Skeletal muscle tissue (tissue), 4 donors: Measurements from ENCODE around the gene MANEAL. TPM values are rescaled to one million over a fixed set of nuclear protein-coding genes. Genes with fewer than 3 reads are reported as not detected.

Experiments
- H3K27ac ChIP-seq: one replicate; pipeline ENCODE4 v1.7.0; 2013; ENCODE audit warnings: mild to moderate bottlenecking, low read depth, low read length, inconsistent platforms
- H3K27me3 ChIP-seq, 3 donors: one replicate each; pipeline ENCODE4 v1.7.0; 2013; ENCODE audit warnings: low read length in 3 of 3; ENCODE audit not compliant: control insufficient read depth in 3 of 3, insufficient read depth in 3 of 3
- H3K36me3 ChIP-seq, 3 donors: one replicate each; pipeline ENCODE4 v1.7.0; 2013; ENCODE audit warnings: low read length in 3 of 3; ENCODE audit not compliant: control insufficient read depth in 3 of 3, insufficient read depth in 3 of 3
- H3K4me1 ChIP-seq, 3 donors: one replicate each; pipeline ENCODE4 v1.7.0; 2013; ENCODE audit warnings: low read length in 3 of 3, mild to moderate bottlenecking in 3 of 3; ENCODE audit not compliant: control insufficient read depth in 3 of 3, insufficient read depth in 3 of 3
- H3K4me3 ChIP-seq, 3 donors: one replicate each; pipeline ENCODE4 v1.7.0; 2013; ENCODE audit warnings: low read length in 3 of 3
- H3K9ac ChIP-seq, 3 donors: one replicate each; pipeline ENCODE4 v1.7.0; 2013; ENCODE audit warnings: low read length in 3 of 3, mild to moderate bottlenecking in 3 of 3, moderate library complexity in 2 of 3, low read depth in 1 of 3
- H3K9me3 ChIP-seq, 3 donors: one replicate each; pipeline ENCODE4 v1.7.0; 2013; ENCODE audit warnings: low read length in 3 of 3; ENCODE audit not compliant: control insufficient read depth in 3 of 3
- total RNA-seq: library from RNA; depleted of rRNA; stranded (reverse); fragments of >200 nt; gene quantifications from one replicate; pipeline ENCODE4 v1.2.3, GENCODE V29; 2014
- donor health status: Osteomylitis.

MANEAL gene
- total RNA-seq, 1 donor from 2014 or later, result 2.1 TPM

GRCh38 chr1:37807555-37808368, 14.1 kb downstream of the MANEAL start, which contains the start of the genes C1orf122 and YRDC:
TSS of gene C1orf122 (plus strand) at chr1:37807790. CDS start at chr1:37808405, 615 bp downstream.
TSS of gene YRDC (minus strand) at chr1:37808208. CDS start at chr1:37808180, 28 bp downstream.
- Histone ChIP-seq H3K27ac (peak within 1 kb of the TSS; percentile 89), H3K9me3 (no peaks in the 10 kb centered on the region), H3K27me3 (no peaks in the 10 kb centered on the region), H3K4me1 (peaks cover 17 to 23% (median 22%) of the 10 kb centered on the region in 3 donors), H3K4me3 (peak within 1 kb of the TSS; percentile 74 to 92 (median 86)), H3K36me3 (peaks cover 35 to 39% (median 39%) of the 10 kb centered on the region in 3 donors), H3K9ac (peak within 1 kb of the TSS; percentile 82 to 94 (median 93))

DNA sequence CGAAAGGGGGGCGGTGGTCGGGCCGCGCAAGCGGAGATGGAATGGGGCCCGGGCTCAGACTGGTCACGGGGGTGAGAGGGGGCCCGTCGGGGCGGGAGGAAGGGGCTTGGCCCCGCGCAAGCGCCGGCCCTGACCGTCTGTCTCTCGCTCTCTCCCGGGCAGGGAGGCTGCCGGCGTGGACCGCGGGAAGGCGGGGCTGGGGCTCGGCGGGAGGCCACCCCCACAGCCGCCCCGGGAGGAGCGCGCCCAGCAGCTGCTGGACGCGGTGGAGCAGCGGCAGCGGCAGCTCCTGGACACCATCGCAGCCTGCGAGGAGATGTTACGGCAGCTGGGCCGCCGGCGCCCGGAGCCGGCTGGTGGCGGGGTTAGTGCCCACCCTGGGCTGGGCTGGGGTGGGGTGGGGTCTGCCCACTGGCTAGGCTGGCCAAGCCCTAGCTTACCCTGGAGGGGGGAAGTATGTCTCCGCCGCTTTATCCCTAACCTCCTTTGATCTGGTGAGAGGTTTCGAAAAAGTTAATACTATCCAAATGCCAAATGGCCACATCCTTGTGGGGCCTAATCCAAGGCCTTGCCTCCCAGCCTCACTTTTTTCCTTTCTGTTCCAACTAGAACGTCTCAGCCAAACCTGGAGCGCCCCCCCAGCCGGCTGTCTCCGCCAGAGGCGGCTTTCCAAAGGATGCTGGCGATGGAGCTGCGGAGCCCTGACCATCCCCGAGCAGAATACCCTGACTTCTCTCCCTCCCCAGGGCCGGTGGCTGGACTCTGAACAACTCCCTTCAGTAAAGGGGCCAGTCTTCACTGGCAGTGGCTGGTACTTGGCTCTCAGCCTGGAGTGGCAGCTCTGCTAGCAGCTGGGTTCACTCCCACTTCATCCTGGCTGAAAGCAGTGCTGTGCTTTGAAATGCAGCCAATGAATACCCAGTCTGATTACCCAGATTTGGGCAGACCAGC, 15.0 kb downstream of the MANEAL start:
- Histone ChIP-seq H3K36me3 (peaks cover 27 to 32% (median 32%) of the 10 kb centered on the region in 3 donors), H3K4me1 (peaks cover 22 to 28% (median 27%) of the 10 kb centered on the region in 3 donors), H3K27me3 (no peaks in the 10 kb centered on the region), H3K9me3 (no peaks in the 10 kb centered on the region), H3K27ac (peak overlapping the region; percentile 89), H3K4me3 (peak overlapping the region; percentile 74 to 92 (median 86)), H3K9ac (peak overlapping the region; percentile 63 to 94 (median 78))

DNA sequence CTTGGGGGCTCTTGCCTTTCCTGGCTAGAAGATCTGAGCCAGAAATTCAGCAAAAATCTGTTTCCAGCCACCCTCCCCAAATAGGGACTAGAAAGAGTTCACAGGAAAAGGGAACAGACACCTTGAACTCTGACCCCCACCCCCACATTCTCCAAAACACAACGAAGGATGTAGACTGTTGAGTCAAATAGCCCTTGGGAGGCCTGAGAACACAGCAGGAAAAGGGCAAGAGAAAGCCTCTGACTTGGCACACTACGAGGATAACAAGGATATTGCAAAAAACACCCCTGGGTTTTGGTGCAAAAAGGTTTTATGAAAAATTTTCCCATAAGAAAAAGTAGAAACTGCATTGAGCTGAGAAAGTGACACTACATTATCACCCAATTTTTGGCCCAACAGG, 16.3 kb downstream of the MANEAL start:
- Histone ChIP-seq H3K9ac (no peak overlapping the region), H3K4me1 (peaks cover 33 to 40% (median 38%) of the 10 kb centered on the region in 3 donors), H3K9me3 (no peaks in the 10 kb centered on the region), H3K4me3 (no peak overlapping the region), H3K27ac (no peak overlapping the region), H3K27me3 (no peaks in the 10 kb centered on the region), H3K36me3 (peaks cover 18 to 24% (median 20%) of the 10 kb centered on the region in 3 donors)

GRCh38 chr1:37811027-37811655, 17.5 kb downstream of the MANEAL start:
- Histone ChIP-seq H3K9me3 (no peaks in the 10 kb centered on the region), H3K36me3 (peaks cover 17 to 25% (median 19%) of the 10 kb centered on the region in 3 donors), H3K4me3 (no peak overlapping the region), H3K27ac (no peak overlapping the region), H3K9ac (no peak overlapping the region), H3K4me1 (peaks cover 34 to 40% (median 39%) of the 10 kb centered on the region in 3 donors), H3K27me3 (no peaks in the 10 kb centered on the region)

DNA sequence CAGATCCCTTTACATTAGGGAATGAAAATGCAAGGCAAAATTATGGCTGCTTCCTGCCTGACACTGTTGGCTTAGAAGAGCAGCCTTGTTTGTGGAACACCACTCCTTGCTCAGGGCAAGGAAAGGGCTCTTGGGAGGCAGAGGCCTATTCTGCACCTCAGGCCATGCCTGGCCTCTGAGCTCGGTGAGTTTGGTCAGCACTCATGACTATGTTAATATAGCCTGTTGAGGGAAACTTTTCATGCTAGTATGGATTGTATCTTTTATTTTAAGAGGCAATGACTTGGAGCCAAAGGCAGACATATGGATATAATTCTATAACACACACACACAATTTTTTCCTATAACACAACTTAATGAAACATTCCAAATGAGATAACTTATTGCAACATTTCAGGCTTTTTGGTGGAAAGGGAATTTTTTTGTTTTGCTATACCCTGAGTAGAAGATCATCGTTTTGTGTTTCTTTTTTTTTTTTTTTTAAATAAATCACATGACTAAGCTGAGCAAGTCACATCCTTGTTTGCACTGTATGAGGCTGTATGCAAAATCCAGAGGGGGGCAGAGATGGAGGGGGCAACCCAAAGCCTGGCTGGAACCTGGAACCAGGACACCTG, 20.0 kb downstream of the MANEAL start:
- Histone ChIP-seq H3K4me3 (no peak overlapping the region), H3K36me3 (peaks cover 12 to 27% (median 23%) of the 10 kb centered on the region in 3 donors), H3K27ac (no peak overlapping the region), H3K9me3 (no peaks in the 10 kb centered on the region), H3K4me1 (peaks cover 27 to 31% (median 30%) of the 10 kb centered on the region in 3 donors), H3K27me3 (no peaks in the 10 kb centered on the region), H3K9ac (peak overlapping the region in 2 of 3 donors; percentile 59 to 78)

- peak overlapping the region; percentile 5 for H3K27ac ChIP-seq
These were observed 20.6 kb downstream of the MANEAL start for GRCh38 chr1:37814252-37814651.

DNA sequence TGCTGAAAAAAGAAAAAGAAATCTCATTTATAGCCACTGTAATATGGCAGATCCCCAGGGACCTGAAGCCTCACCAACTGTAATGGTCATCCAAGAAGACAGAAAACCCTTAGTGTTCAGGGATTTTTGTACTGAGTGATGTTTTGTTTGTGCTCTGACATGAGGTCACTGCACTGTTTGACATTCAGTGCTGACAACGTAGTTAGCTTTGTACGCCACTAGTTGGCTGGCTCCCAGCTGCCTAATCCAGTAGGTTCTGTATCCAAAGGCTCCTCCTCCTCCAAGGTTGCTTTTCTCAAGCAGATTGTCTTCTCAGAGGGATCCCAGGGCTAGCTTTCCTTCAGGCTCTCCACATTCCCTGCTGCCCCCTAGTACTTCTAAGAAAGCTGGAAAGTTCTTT, 23.8 kb downstream of the MANEAL start:
- Histone ChIP-seq H3K4me3 (no peak overlapping the region), H3K9me3 (no peaks in the 10 kb centered on the region), H3K36me3 (peaks cover 32 to 49% (median 45%) of the 10 kb centered on the region in 3 donors), H3K27me3 (no peaks in the 10 kb centered on the region), H3K9ac (no peak overlapping the region), H3K27ac (no peak overlapping the region), H3K4me1 (peaks cover 19 to 23% (median 20%) of the 10 kb centered on the region in 3 donors)

More at GRCh38 chr1:37814252-37814651, 20.6 kb downstream of the MANEAL start:
- peak overlapping the region in 1 of 3 donors; percentile 26 for H3K4me3 ChIP-seq
- peaks cover 21 to 25% (median 24%) of the 10 kb centered on the region in 3 donors for H3K4me1 ChIP-seq
- H3K9me3 ChIP-seq, result no peaks in the 10 kb centered on the region
- peak overlapping the region in 2 of 3 donors; percentile 59 to 78 for H3K9ac ChIP-seq
- H3K27me3 ChIP-seq, result no peaks in the 10 kb centered on the region
- peaks cover 12 to 27% (median 23%) of the 10 kb centered on the region in 3 donors for H3K36me3 ChIP-seq

DNA sequence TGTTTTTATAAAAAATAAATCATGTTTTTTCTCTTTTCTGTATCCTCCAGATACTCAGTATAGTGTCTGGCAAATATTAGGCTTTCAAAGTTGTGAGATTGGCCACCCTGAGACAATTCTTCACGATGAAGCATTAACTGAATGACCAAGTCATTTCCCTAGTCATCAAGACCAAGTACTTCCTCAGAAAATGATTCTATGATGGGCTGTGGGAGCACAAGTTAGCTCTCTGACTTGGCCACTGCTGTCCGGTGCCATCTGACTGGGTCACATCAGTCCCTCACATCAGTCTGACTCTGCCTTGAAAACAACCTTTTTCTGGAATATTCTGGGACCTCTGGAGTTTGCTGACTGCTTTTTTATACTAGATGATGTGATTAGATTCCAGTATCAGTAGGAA, 27.8 kb downstream of the MANEAL start:
- Histone ChIP-seq H3K9me3 (no peaks in the 10 kb centered on the region), H3K4me3 (no peak overlapping the region), H3K36me3 (peaks cover 22 to 44% (median 43%) of the 10 kb centered on the region in 3 donors), H3K27me3 (no peaks in the 10 kb centered on the region), H3K9ac (no peak overlapping the region), H3K4me1 (peaks cover 3 to 5% (median 3%) of the 10 kb centered on the region in 3 donors), H3K27ac (no peak overlapping the region)
